Activated CD4-positive, alpha-beta T cell treated with anti-CD3 and anti-CD28 coated beads, Interleukin-2, amount 50 U/mL, for 4 hours (primary cell): ENCODE measurements around the gene CPT1A.
A peak's percentile ranks its signal among the peaks of the same experiment; 100 is the strongest.
"Not testable (repeated sequence)": the region's sequence is repeated elsewhere in the genome, so short reads cannot be mapped to it uniquely, and the experiment has no call there.

Source experiments
- DNase-seq, 2 experiments: peaks; one replicate each; pipeline ENCODE4 v3.0.0-alpha.2; 2020

CPT1A gene

GRCh38 chr11:68841718-68842426 is at the start of gene CPT1A:
CPT1A (minus strand) TSS chr11:68841916; CDS start chr11:68815474, 26,442 bp downstream.
- DNase-seq = peak; percentile 43 to 47

- DNase-seq = no peak
Observed at GRCh38 chr11:68890490-68891231, 48.9 kb upstream of the CPT1A start.

- DNase-seq = no peak
Observed at GRCh38 chr11:68889948-68890446, 48.3 kb upstream of the CPT1A start.

DNA sequence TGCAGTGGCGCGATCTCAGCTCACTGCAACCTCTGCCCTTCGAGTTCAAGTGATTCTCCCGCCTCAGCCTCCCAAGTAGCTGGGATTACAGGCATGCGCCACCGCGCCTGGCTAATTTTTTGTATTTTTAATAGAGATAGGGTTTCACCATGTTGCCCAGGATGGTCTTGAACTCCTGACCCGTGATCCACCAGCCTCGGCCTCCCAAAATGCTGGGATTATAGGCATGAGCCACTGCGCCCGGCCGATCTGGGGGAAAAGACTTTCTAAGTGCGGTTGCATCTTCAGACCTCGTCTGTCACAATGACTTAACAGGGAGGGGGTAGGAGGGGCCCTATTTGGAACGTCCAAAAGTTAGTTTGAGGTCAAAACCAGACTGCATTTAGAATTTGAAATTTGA is 43.1 kb upstream of the CPT1A start:
- not testable (repeated sequence) for DNase-seq

DNA sequence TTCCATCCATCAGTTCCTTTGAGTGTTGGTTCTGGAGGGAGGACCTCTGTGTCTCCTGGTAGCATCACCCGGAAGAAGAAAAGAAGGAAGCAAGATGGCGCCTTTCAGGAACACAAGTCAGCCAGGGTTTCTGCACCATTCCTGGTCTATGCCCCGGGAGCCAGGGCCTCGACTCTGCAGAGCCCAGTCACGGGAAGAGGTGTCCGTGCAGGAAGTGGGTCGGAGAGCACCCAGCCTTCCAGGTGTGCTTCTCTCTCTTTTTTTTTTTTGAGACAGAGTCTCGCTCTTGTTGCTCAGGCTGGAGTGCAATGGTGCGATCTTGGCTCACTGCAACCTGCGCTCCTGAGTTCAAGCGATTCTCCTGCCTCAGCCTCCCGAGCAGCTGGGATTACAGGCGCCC is 40.7 kb upstream of the CPT1A start:
- no peak for DNase-seq

GRCh38 chr11:68881320-68881719 is 39.6 kb upstream of the CPT1A start:
- no peak for DNase-seq

GRCh38 chr11:68880851-68881250 is 39.1 kb upstream of the CPT1A start:
- DNase-seq = no peak

DNA sequence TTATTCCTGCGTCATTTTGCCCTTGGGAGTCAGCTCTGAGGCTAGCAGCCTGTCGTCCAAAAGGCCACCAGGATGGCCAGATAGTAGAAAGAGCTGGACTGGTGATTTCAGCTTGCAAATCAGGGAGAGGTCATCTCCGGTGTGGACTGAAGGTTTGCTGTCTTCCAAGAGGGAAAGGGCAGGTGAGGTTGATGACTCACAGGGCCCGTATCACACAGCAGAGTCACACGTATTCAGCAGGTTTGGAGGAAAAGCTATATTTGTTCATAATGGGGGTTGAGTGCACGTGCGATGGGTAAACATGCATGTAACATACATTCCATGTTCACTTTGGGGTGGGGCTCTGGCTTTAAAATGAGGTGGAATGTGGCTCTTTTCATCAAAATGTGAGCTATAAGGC is 36.3 kb upstream of the CPT1A start:
- DNase-seq = no peak

GRCh38 chr11:68872216-68873003 is 30.7 kb upstream of the CPT1A start:
- DNase-seq = no peak

- DNase-seq = no peak
Observed at GRCh38 chr11:68870470-68870869, 28.8 kb upstream of the CPT1A start.

DNA sequence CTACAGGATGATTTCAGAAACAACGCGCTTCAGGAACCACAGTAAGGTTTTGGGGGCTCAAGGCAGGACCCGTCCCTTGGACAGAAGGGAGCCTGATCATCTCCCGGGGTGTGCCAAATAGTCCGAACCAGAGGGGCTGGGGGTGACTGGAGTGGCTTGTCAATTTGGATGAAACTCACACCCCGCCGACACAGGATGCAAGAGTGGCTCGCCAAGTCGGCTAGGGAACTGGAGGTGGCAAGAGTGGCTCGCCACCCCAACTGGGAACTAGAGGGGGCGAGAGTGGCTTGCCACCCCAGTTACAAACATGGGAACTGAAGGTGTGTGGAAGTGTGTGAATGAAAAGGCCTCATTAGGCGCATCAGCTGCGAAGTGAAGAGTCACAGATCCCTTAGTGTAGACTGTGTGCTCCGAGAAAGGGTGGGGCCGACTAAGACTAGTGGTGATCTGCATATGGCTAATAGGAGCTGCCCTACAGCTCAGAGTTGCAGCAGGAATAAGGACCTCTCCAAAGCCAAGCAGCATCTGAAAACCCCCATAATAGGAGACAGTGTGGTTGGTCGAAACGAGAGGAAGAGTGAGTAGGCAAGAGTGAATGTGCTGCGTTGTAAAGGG is 26.6 kb upstream of the CPT1A start:
- no peak for DNase-seq

DNA sequence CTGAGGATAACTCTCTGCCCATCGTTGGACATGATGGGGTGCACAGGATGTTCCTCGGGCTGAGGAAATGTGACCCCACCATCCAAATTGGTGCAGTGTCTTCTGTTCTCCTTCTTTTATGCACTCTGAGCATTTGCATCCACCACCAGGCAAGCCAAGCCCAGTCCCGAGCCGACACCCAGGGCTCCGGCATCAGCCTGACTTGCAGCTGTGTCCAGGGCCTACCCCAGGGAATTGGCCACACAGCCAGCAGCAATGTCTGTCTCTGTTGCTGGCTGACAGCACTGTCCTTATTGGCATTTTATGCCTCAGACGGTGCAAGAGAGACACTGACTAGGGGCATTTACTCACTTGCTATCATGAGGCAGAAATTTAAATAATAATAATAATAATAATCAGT is 25.4 kb upstream of the CPT1A start:
- DNase-seq = no peak

DNA sequence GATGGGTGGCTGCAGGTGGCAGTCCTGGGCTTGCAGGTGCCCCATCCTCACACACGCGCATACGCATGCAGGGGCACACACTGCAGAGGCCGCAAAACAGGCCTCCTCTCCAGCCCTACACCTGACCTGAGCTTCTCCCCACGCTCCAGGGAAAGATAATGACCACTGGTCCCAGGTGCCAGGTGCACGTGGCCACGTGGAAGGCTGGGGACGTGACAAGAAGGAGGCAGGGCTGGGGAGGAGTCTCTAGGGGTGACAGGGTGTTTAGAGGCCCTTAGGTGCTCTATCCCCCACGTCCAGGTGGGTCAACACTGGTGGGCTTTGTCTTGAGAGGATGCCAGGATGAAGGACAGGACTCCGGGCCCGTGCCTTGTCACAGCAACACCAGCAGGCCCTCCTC is 23.5 kb upstream of the CPT1A start:
- DNase-seq = no peak

- no peak for DNase-seq
Observed at GRCh38 chr11:68863553-68864265, 22.0 kb upstream of the CPT1A start.

DNA sequence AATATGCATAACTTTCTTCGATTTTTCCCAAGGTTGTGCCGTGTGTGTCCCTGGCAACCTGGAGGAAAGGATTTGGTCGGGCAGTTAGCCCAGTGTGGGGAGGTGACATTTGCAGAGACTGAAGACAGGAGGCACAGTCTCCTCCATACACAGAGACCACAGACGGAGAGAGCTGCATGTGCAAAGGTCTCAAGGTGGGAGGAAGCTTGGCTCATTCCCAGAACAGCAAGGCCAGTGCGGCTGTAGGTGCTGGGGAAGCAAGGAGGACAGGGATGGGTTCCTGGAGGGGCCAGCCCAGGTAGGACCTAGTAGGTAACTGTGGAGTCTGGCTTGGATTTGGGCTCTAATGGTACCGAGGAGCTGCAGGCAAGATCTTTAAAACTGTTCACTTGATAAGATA is 20.7 kb upstream of the CPT1A start:
- DNase-seq = no peak

DNA sequence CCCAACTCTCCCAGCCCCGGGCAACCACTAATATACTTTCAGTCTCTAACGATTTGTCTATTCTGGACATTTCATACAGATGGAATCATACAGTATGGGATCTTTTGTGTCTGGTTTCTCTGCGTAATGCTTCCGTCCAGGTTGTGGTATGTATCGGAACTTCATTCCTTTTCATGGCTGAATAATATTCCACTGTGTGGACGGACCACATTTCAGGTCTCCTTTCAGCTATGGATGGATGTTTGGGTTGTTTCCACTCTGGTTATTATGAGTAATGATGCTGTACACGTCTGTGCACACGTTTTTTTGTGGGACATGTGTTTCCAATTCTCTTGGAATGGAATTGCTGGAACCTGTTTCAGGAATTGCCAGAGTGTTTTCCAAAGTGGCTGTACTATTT is 17.4 kb upstream of the CPT1A start:
- DNase-seq = no peak

- DNase-seq = no peak
Observed at GRCh38 chr11:68857037-68857586, 15.4 kb upstream of the CPT1A start.

DNA sequence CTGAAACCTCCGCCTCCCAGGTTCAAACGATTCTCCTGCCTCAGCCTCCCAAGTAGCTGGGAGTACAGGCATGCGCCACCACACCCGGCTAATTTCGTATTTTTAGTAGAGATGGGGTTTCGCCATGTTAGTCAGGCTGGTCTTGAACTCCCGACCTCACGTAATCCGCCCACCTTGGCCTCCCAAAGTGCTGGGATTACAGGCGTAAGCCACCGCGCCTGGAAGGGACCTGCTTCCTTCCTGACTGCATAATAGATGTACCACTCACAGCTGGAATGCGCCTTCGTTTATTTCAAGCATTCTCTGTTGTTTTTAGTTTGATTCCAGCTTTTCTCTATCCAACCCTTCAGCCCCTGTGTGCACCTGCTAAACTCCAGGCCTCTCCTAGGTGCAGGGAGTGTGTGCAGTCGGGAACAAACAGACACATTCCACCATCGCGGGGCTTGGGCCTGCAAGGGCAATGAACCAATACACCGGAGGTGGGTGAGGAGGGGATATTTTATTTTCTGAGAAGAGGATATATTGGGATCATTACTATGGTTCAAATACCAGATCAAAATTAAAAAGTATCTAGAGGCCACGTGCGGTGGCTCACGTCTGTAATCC is 14.8 kb upstream of the CPT1A start:
- DNase-seq = not testable (repeated sequence)

DNA sequence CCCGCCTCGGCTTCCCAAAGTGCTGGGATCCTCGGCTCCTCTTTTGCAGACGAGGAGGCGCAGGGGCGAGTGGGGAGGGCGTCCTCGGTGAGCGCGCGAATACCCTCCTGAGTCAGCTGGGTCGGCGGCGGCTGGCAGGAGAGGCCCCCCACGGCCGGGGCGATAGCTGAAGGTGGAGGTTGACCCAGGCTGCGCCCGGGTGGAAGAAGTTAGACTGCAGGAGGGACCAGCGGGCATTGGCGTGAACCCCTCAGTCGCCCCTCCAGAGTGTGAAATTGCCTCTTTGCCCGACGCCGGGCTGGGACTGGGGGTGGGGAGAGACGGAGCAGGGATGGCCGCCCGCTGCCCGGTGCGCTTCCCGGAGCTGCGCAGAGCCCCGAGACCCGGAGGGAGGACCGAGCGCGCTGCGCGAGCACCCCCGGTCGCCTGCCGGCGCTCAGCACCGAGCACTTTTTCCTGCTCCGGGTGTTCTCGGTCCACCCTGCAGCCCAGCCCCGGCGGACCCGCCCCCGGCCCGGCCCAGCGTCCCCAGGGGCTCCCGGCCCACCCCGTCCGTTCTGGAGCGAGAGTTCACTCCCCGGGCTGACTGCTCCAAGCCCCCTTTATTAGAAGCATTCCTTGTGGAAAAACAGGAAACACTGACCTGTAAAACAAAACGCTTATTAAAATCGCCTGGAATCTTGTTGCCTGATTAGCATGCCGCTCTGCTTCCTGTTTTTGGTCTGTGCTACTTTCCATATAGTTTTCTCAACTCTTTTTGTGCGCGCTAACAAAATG is 13.7 kb upstream of the CPT1A start:
- no peak for DNase-seq

GRCh38 chr11:68854273-68854958 is 12.7 kb upstream of the CPT1A start:
- no peak for DNase-seq
